ENCODE data around the gene DECR2. TPM values are rescaled to one million over a fixed set of nuclear protein-coding genes. Genes with fewer than 3 reads are reported as not detected.

The DECR2 gene
- total and polyA plus RNA-seq, 9 of the 15 experiments (the other 6 are each of a cell fraction or from before 2014, with no cell fraction given): 1.0 to 31.9 (median 10.3) TPM

GRCh38 chr16:353404-354290 is 48.0 kb upstream of the DECR2 start (continued):
- TF ChIP-seq ZNF354B (CRISPR knock-in tag; IDR thresholded peaks at IDR 0.05): no peak
- TF ChIP-seq RBM17 (IDR thresholded peaks at IDR 0.05; ENCODE audit: borderline replicate concordance, low read depth, low read length): no peak
- no peak for TF ChIP-seq ZFPM2 (CRISPR knock-in tag; IDR thresholded peaks at IDR 0.05)
- TF ChIP-seq MEF2D (tag; conservative IDR thresholded peaks at IDR 0.05; ENCODE audit: low read depth): no peak
- TF ChIP-seq STAT5A (IDR thresholded peaks at IDR 0.05; ENCODE audit: borderline replicate concordance, low read length): no peak
- TF ChIP-seq RBM34 (IDR thresholded peaks at IDR 0.05; ENCODE audit: borderline replicate concordance, insufficient read depth, low read length): no peak
- TF ChIP-seq YY1 (IDR thresholded peaks at IDR 0.05; ENCODE audit: borderline replicate concordance in 1 of 3, control insufficient read depth in 1 of 3, extremely low read depth in 1 of 3, insufficient read depth in 3 of 3, insufficient read length in 1 of 3, insufficient replicate concordance in 2 of 3, low read depth in 1 of 3, low read length in 2 of 3): no peak
- no peak for TF ChIP-seq SREBF2 (CRISPR knock-in tag; IDR thresholded peaks at IDR 0.05)
- TF ChIP-seq TBP (optimal IDR thresholded peaks at IDR 0.05; ENCODE audit: low read depth, low read length): no peak
- no peak for TF ChIP-seq TRIM28 (IDR thresholded peaks at IDR 0.05)
- no peak for TF ChIP-seq ZBTB12 (CRISPR knock-in tag; IDR thresholded peaks at IDR 0.05)
- TF ChIP-seq USF1 (CRISPR knock-in tag; IDR thresholded peaks at IDR 0.05): 0 out of 2 replicates have a peak, but pooled peaks have one; percentile 15
- no peak for TF ChIP-seq ZBTB34 (CRISPR knock-in tag; IDR thresholded peaks at IDR 0.05)
- TF ChIP-seq SNAPC5 (CRISPR knock-in tag; IDR thresholded peaks at IDR 0.05): no peak
- TF ChIP-seq RBFOX2 (IDR thresholded peaks at IDR 0.05; ENCODE audit: low read depth, low read length): peak; percentile 41
- no peak for TF ChIP-seq RBM39 (optimal IDR thresholded peaks at IDR 0.05; ENCODE audit: low read depth, low read length)
- 0 out of 2 replicates have a peak, but pooled peaks have one; percentile 6 for TF ChIP-seq SUPT5H (IDR thresholded peaks at IDR 0.05)
- no peak for TF ChIP-seq CAMTA2 (CRISPR knock-in tag; conservative IDR thresholded peaks at IDR 0.05)
- TF ChIP-seq PHF8 (IDR thresholded peaks at IDR 0.05; ENCODE audit: borderline replicate concordance, low read length): no peak
- no peak for TF ChIP-seq USF2 (CRISPR knock-in tag; IDR thresholded peaks at IDR 0.05)
- no peak for TF ChIP-seq ARNT (IDR thresholded peaks at IDR 0.05)
- 0 out of 2 replicates have a peak, but pooled peaks have one; percentile 13 for TF ChIP-seq POLR2A (conservative IDR thresholded peaks at IDR 0.05)
- TF ChIP-seq HNRNPK (IDR thresholded peaks at IDR 0.05; ENCODE audit: low read depth, low read length, poor library complexity, severe bottlenecking): no peak

Data from K562 (cell line).